HG03280 (cell line): ENCODE measurements around the gene SLC36A4.
A peak's percentile ranks its signal among the peaks of the same experiment; 100 is the strongest.
"Not testable (repeated sequence)": the region's sequence is repeated elsewhere in the genome, so short reads cannot be mapped to it uniquely, and the experiment has no call there.

ENCODE experiments used
- ATAC-seq: cut with Tn5 transposase; IDR thresholded peaks from one replicate; pipeline ENCODE4 v1.9.1; 2021; ENCODE audit warnings: mild to moderate bottlenecking, moderate library complexity; ENCODE audit not compliant: unreplicated experiment

SLC36A4 gene

DNA sequence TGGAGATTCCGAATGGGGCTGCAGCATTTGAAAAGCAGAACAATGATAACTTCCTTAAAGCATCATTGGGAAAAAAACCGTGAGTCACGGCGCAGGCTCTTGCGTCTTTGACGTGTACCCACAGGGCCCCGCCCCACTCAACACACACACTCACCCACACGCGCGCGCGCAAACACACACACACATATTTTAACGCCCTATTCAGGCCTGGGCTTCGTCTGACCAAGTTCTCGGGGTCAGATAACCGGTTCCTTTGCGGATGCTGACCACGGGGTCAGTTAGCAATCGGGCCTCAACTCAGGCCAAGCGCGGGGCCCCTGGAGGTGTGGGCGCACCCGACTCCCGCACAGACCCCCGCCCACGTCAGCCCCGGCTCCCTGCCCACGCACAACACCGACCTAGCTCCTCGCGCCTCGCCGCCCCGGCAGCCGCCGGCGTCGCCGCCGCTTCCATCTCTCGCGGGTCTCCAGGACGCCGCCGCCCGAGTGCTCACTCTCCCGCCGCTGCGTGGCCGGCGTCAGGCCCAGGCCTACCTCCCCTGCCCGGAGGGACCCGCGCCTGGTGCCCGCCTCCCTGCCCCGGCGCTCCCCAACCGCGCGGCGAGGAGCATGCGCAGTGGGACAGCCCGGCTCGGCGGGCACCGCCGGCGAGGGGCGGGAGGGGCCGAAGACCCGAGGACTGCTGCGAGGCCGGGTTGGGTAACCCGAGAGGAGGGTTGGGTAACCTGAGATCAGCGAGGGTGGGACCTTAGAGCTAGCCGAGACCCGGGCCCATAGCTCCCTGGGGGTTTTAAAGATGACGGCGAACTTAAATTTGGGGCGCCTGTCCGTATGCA, at the start of gene SLC36A4:
TSS of gene SLC36A4 (minus strand) at position 612 of the 835 bp plus-strand sequence. CDS start at position 453, 159 bp downstream.
- peak; percentile 88 for ATAC-seq

- not testable (repeated sequence) for ATAC-seq
Measured at GRCh38 chr11:93246790-93247189, 49.0 kb upstream of the SLC36A4 start.

- no peak for ATAC-seq
Measured at GRCh38 chr11:93244018-93244417, 46.2 kb upstream of the SLC36A4 start.

DNA sequence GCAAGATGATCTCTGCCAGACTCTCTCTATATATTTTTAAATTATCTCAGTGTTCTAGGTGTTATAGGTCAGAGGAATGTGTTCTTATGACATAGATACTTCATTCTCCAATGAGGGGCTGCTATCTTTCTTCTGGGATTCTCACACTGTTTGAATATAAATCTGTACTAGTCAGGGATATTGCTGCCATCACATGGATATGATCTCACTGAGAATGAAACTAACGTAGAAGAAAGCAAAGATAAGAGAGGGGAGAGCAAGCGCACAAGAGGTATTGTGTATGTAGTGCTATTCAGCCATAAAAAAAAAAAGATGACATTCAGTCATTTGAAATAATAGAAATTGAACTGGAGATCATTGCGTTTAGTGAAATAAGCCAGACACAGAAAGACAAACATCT, 42.2 kb upstream of the SLC36A4 start:
- no peak for ATAC-seq

DNA sequence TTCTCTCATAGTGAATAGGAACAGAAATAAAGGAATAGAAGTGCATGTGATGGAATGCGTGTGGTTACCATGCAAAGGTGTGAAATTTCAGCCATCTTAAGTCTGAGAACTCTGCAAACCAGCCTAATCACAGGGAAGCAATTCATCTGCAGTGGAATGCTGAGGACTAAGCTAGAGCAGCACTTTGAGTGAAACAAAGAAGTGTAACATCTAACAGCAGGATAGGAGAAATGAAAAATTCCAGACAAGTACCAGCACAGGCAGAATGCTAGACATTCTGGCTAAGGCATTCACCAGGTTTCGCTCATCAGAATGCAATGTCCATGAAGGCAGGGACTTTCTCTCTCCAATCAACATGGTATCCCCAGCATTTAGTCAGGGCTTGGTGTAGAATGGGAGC, 41.2 kb upstream of the SLC36A4 start:
- no peak for ATAC-seq

DNA sequence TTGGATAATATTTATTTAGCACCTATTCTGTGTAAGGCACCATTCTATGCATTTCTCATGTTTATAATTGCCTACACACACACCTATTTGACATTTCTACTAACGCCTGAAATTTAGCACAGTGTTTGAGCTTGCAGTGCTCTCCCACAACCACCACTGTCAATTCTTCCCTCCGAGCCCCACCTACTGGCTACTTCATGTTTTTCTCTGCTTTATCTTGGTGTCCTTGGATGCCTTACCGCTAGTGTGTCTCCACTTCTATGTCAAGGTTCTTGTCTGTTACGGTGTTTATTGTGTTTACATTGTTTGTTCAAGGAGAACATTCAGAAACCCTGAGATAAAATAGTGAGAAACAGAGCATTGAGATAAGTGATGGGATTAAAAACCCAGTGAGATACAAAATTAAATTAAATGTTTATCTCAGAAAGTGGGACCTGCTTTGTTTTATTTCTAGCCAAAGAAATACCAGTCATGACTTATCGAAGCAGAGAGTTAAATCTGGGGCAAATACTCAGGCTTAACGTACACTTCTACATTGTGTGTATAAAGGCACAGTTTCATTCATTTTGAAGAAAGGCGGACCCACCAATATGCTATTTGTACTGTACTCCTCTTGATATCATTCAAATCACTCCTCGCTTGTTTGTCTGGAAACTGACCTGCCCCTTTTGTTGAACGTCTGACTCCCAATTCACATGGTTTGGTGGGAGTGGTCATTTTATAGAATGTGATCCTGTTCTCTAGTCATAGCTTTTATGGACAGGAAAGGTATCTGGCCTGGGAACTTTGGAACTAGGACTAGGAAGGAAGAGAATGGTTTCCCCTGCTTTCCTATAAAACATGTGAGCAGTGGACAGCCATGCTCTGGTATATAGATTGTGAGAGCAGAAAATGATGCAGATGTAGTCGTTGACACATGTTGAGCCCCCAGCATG, 39.2 kb upstream of the SLC36A4 start:
- ATAC-seq = peak; percentile 72

GRCh38 chr11:93234602-93235207, 36.9 kb upstream of the SLC36A4 start:
- ATAC-seq = peak; percentile 97

DNA sequence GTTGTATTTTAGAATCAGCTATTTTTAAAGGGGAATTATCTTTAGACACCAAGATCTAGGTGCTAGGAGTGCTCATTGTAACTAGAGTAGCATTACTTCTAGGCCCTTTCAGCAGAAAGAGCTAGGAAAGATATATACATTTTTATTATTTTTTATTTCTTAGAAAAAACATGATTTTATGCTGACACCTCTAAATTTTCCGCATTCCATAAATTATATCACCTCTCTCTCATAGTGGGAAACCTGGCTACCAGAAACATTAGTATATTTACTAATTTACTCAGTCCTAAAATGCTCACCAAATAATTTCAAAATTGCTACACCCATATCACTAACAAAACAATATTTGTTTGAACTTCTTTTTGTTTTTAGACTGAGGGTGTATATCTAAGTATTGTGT, 32.1 kb upstream of the SLC36A4 start:
- no peak for ATAC-seq

DNA sequence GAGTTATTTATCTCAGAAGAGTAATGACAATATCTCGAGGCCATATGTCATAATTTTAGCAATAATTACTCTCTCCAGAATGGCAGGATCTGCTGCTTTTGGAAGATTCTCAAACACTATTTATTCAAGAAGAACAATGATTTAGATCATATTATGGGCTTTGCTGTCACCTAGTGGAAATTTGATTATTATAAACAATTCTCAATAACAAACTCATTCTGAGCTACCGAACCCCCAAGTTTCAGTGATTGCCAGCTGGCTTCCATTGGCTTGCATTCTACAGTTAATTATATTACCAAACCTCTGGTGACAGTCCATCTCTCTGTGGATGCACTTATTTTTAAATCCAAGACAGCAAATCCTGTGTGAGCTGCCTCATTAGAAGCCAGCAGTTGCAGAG, 27.9 kb upstream of the SLC36A4 start:
- no peak for ATAC-seq

DNA sequence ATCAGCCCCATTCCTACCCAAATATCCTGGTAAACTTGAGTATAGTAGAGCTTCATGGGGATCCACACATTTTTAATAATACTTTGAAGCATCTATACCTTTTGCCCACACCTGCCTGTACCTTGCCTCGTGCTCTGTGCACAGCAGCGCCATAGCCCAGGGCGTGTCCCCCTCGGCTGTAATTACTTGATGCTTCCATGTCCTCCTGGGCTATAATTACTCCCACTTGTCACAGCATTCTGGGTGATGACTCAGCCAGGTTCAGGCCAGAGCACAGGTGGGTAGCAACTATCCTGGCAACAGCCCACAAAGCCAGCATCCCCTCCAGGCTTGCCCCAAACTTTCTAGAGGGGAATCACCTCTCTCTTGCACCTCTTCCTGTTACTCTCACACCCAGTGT, 23.7 kb upstream of the SLC36A4 start:
- ATAC-seq = no peak

- ATAC-seq = no peak
Measured at GRCh38 chr11:93220078-93220477, 22.3 kb upstream of the SLC36A4 start.

GRCh38 chr11:93219440-93219839, 21.6 kb upstream of the SLC36A4 start:
- ATAC-seq = no peak

DNA sequence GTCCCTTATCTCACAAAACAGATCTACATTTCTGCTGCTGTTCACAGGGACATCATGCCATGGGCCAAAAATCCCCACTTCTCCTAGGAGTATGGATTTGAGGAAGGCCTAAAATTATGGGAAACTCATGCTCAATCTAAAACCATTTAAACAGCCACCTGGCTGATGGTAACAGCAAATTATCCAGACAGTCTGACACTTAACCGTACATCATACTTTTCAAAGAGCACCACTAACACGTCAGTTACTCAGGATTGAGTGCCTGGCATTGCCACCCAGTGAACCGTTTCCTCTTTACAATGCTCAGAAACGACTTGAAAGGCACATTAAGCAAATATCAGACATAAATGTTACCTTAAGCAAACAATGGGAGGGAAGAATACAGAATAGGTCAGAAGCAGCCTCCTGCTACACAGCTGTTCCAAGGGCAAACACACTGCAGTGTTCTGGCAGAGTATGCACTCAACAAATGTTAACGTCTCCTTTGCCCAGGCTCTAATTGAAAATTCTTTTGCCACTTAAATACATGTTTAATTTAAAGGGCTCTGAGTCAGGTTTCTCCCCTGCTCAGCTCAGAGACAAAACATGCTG, 18.8 kb upstream of the SLC36A4 start:
- ATAC-seq = no peak

GRCh38 chr11:93213622-93214021, 15.8 kb upstream of the SLC36A4 start:
- no peak for ATAC-seq

DNA sequence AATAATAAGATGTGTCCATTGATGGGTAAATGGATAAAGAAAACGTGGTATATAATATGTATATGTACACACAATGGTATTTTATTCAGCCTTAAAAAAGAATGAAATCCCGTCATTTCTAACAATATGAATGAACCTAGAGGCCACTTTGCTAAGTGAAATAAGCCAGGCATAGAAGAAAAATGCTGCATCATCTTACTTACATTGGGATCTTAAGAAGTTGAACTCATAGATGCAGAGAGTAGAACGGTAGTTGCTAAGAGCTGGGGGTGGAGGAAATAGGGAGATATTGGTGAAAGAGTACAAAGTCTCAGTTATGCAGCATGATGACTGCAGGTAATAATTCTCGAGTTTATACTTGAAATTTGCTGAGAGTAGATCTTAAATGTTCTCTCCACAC, 14.3 kb upstream of the SLC36A4 start:
- no peak for ATAC-seq

DNA sequence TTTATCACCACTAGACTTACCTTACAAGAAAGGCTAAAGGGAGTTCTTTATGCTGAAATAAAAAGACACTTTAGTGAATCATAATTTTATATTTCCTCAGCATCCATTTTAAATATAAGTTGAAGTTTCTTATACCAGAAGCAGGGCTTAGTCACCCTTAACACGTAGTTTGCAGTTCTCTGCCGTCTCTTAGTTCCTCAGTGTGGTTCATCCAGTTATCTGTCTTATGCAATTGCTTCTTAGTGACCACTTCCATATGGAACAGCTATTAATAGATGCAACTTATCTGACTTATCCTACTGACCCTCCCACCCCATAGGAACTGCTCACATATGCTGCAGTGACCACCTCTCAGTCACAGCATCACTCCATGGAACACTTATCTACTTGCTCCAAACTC, 11.7 kb upstream of the SLC36A4 start:
- no peak for ATAC-seq

GRCh38 chr11:93208663-93209270, 11.0 kb upstream of the SLC36A4 start:
- ATAC-seq = no peak

GRCh38 chr11:93199616-93200015, 1.8 kb upstream of the SLC36A4 start:
- no peak for ATAC-seq

DNA sequence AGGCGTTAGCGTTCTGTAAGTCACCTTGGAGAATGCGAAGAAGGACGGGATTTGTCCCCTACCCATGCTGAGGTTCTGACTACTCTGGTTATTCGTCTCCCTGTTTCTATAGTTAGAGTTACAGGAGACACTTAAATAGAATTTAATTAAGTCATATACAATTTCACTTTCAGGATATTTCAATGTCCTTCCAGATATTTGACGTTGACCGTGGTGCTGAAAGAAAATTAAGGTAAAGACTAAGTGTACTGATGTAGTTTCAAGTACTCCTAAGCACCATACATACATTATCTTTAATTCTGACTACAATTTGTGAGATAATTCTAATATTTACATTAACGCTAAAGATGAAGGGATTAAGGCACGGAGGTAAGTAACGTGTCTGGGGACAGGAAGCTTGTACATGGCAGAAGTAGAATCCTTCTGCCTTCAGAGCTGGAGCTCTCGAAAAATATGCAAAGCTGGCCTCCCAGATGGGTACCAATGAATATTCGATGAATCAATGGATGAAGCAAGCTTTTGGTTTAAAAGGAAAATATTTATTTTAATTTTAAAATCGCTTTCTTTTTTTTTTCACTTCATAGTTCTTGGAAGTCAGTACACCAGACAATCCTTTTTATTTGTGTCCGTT, 539 bp upstream of the SLC36A4 start:
- no peak for ATAC-seq

- peak; percentile 17 for ATAC-seq
Measured at GRCh38 chr11:93196816-93197379, 893 bp downstream of the SLC36A4 start.
